SK-N-SH treated with all-trans-retinoic acid at 6 μM for 48 hours (cell line): ENCODE data around the gene TF.

Source experiments
- ATAC-seq: fragments of 200-7000 bp; cut with Tn5 transposase; 3 replicates; pipeline ENCODE4 v1.9.1; 2020; ENCODE audit warnings: mild to moderate bottlenecking, moderate library complexity
- ARNTL ChIP-seq: fragments of 450-650 bp; formaldehyde crosslinking; IDR thresholded peaks from 2 replicates; pipeline ENCODE4 v1.5.0; 2020; ENCODE audit warnings: low read depth, mild to moderate bottlenecking, moderate library complexity, borderline replicate concordance
- BACH2 ChIP-seq: fragments of 250-450 bp; sonication (Bioruptor Pico); IDR thresholded peaks from 2 replicates; pipeline ENCODE4 v1.9.0; 2021; ENCODE audit warnings: mild to moderate bottlenecking, borderline replicate concordance
- CREB5 ChIP-seq: fragments of 250-450 bp; sonication (Bioruptor Pico); IDR thresholded peaks from 2 replicates; pipeline ENCODE4 v1.5.1; 2020; ENCODE audit warnings: low read depth, mild to moderate bottlenecking, moderate library complexity
- CSDC2 ChIP-seq: fragments of 250-450 bp; sonication (Bioruptor Pico); IDR thresholded peaks from 2 replicates; pipeline ENCODE4 v1.5.0; 2020; ENCODE audit warnings: mild to moderate bottlenecking, moderate library complexity
- CSRNP3 ChIP-seq: fragments of 250-450 bp; sonication (Bioruptor Pico); IDR thresholded peaks from 2 replicates; pipeline ENCODE4 v1.5.1; 2021; ENCODE audit warnings: mild to moderate bottlenecking, moderate library complexity
- GLIS3 ChIP-seq: fragments of 250-450 bp; sonication (Bioruptor Pico); IDR thresholded peaks from 2 replicates; pipeline ENCODE4 v1.5.0; 2020; ENCODE audit warnings: mild to moderate bottlenecking, moderate library complexity
- ISL1 ChIP-seq: fragments of 250-450 bp; sonication (Bioruptor Pico); IDR thresholded peaks from 2 replicates; pipeline ENCODE4 v2.1.2; 2022; ENCODE audit warnings: mild to moderate bottlenecking, moderate library complexity
- OSR1 ChIP-seq: fragments of 250-450 bp; sonication (Bioruptor Pico); IDR thresholded peaks from 2 replicates; pipeline ENCODE4 v1.8.0; 2022; ENCODE audit warnings: moderate library complexity, mild to moderate bottlenecking, inconsistent platforms
- PATZ1 ChIP-seq: fragments of 250-450 bp; sonication (Bioruptor Pico); IDR thresholded peaks from 2 replicates; pipeline ENCODE4 v1.8.0; 2020; ENCODE audit warnings: mild to moderate bottlenecking, moderate library complexity, borderline replicate concordance
- POU6F1 ChIP-seq: fragments of 250-450 bp; sonication (Bioruptor Pico); IDR thresholded peaks from 2 replicates; pipeline ENCODE4 v1.8.0; 2021; ENCODE audit warnings: low read depth, mild to moderate bottlenecking, moderate library complexity, borderline replicate concordance
- PPARA ChIP-seq: fragments of 250-450 bp; sonication (Bioruptor Pico); IDR thresholded peaks from 2 replicates; pipeline ENCODE4 v1.5.0; 2020; ENCODE audit warnings: mild to moderate bottlenecking, borderline replicate concordance
- RARB ChIP-seq: fragments of 250-450 bp; sonication (Bioruptor Pico); IDR thresholded peaks from 2 replicates; pipeline ENCODE4 v1.8.0; 2021; ENCODE audit warnings: mild to moderate bottlenecking, moderate library complexity
- SNAI2 ChIP-seq: fragments of 250-450 bp; sonication (Bioruptor Pico); IDR thresholded peaks from 2 replicates; pipeline ENCODE4 v1.5.0; 2020; ENCODE audit warnings: mild to moderate bottlenecking, moderate library complexity
- TOX ChIP-seq: fragments of 250-450 bp; sonication (Bioruptor Pico); IDR thresholded peaks from 2 replicates; pipeline ENCODE4 v1.8.0; 2021; ENCODE audit warnings: mild to moderate bottlenecking, moderate library complexity, borderline replicate concordance
- TSHZ2 ChIP-seq: fragments of 250-450 bp; sonication (Bioruptor Pico); IDR thresholded peaks from 2 replicates; pipeline ENCODE4 v1.5.0; 2020; ENCODE audit warnings: mild to moderate bottlenecking, moderate library complexity
- ZC3H10 ChIP-seq: fragments of 250-450 bp; sonication (Bioruptor Pico); IDR thresholded peaks from 2 replicates; pipeline ENCODE4 v1.5.1; 2021; ENCODE audit warnings: mild to moderate bottlenecking, moderate library complexity
- ZFP3 ChIP-seq: fragments of 250-450 bp; sonication (Bioruptor Pico); IDR thresholded peaks from 2 replicates; pipeline ENCODE4 v1.5.0; 2020; ENCODE audit warnings: mild to moderate bottlenecking, moderate library complexity
- ZNF565 ChIP-seq: fragments of 450-650 bp; formaldehyde crosslinking; conservative IDR thresholded peaks from 2 replicates; pipeline ENCODE4 v1.5.0; 2020; ENCODE audit warnings: low read depth, mild to moderate bottlenecking, moderate library complexity
- ZNF70 ChIP-seq: fragments of 450-650 bp; formaldehyde crosslinking; IDR thresholded peaks from 2 replicates; pipeline ENCODE4 v1.5.0; 2020; ENCODE audit warnings: mild to moderate bottlenecking, moderate library complexity
- ZNF8 ChIP-seq: fragments of 450-650 bp; formaldehyde crosslinking; IDR thresholded peaks from 2 replicates; pipeline ENCODE4 v1.5.0; 2020; ENCODE audit warnings: mild to moderate bottlenecking, moderate library complexity

Gene TF

GRCh38 chr3:133837487-133838295, 91.5 kb downstream of the TF start:
- ATAC-seq: no peak
- TF ChIP-seq OSR1 (CRISPR knock-in tag): no peak

GRCh38 chr3:133838296-133838789, 92.2 kb downstream of the TF start:
- no peak for ATAC-seq
- no peak for TF ChIP-seq ZC3H10 (CRISPR knock-in tag)
- no peak for TF ChIP-seq ZFP3 (CRISPR knock-in tag)
- TF ChIP-seq ZNF565: no peak
- TF ChIP-seq ZNF70 (CRISPR knock-in tag): no peak
- TF ChIP-seq TOX (CRISPR knock-in tag): no peak
- TF ChIP-seq SNAI2 (CRISPR knock-in tag): no peak
- TF ChIP-seq RARB (CRISPR knock-in tag): no peak
- no peak for TF ChIP-seq CSDC2 (CRISPR knock-in tag)
- no peak for TF ChIP-seq ZNF8 (CRISPR knock-in tag)
- TF ChIP-seq ARNTL: no peak
- TF ChIP-seq ISL1 (CRISPR knock-in tag): no peak
- TF ChIP-seq GLIS3: no peak
- TF ChIP-seq BACH2 (CRISPR knock-in tag): no peak
- TF ChIP-seq PATZ1 (CRISPR knock-in tag): no peak

- no peak for ATAC-seq
- no peak for TF ChIP-seq ZNF8 (CRISPR knock-in tag)
- no peak for TF ChIP-seq SNAI2 (CRISPR knock-in tag)
- TF ChIP-seq TSHZ2 (CRISPR knock-in tag): no peak
- TF ChIP-seq CSRNP3 (CRISPR knock-in tag): no peak
- no peak for TF ChIP-seq POU6F1
- no peak for TF ChIP-seq ZNF565
Observed at GRCh38 chr3:133838916-133839800, 93.0 kb downstream of the TF start.

- no peak for ATAC-seq
- TF ChIP-seq ZFP3 (CRISPR knock-in tag) (no peak), ZNF70 (CRISPR knock-in tag) (no peak), CREB5 (CRISPR knock-in tag) (no peak), CSDC2 (CRISPR knock-in tag) (no peak), ZNF8 (CRISPR knock-in tag) (no peak), PPARA (CRISPR knock-in tag) (no peak)
Observed at GRCh38 chr3:133840055-133840737, 94.0 kb downstream of the TF start.
